Upper lobe of left lung (tissue), 6 donors: ENCODE results near the gene NEDD4L. TPM values are rescaled to one million over a fixed set of nuclear protein-coding genes. Genes with fewer than 3 reads are reported as not detected.

Source experiments
- ATAC-seq, 2 donors: fragments of 200-7000 bp; cut with Tn5 transposase; one replicate each; pipeline ENCODE4 v1.9.1; 2022; ENCODE audit warnings: mild to moderate bottlenecking in 2 of 2, moderate library complexity in 2 of 2; ENCODE audit not compliant: low FRiP score in 2 of 2
- DNase-seq, 2 donors: peaks; one replicate each; pipeline ENCODE4 v3.0.0-alpha.2; 2019 to 2020
- H3K27ac ChIP-seq, 4 donors: fragments of 200-600 bp; sonication (generic); one replicate each; pipeline ENCODE4 v1.5.1; 2016 to 2019
- H3K27me3 ChIP-seq, 4 donors: fragments of 200-600 bp; sonication (generic); one replicate each; pipeline ENCODE4 v1.5.1; 2017 to 2019
- H3K36me3 ChIP-seq, 4 donors: fragments of 200-600 bp; sonication (generic); one replicate each; pipeline ENCODE4 v1.5.1; 2016 to 2019
- H3K4me1 ChIP-seq, 4 donors: fragments of 200-600 bp; sonication (generic); one replicate each; pipeline ENCODE4 v1.5.1; 2018 to 2019
- H3K4me3 ChIP-seq, 4 donors: fragments of 200-600 bp; sonication (generic); one replicate each; pipeline ENCODE4 v1.5.1; 2017 to 2019; ENCODE audit warnings: mild to moderate bottlenecking in 2 of 4, moderate library complexity in 1 of 4
- H3K9me3 ChIP-seq, 4 donors: fragments of 200-600 bp; sonication (generic); one replicate each; pipeline ENCODE4 v1.5.1; 2018 to 2019
- EP300 ChIP-seq, 4 donors: sonication (generic); formaldehyde crosslinking; IDR thresholded peaks; one replicate each; pipeline ENCODE4 v1.5.1; 2017; ENCODE audit warnings: antibody characterized with exemption in 4 of 4, control low read depth in 2 of 4
- POLR2A ChIP-seq, 4 donors: fragments of 450-650 bp; IDR thresholded peaks; one replicate each; pipeline ENCODE4 v1.5.1; 2016 to 2017; ENCODE audit warnings: antibody characterized with exemption in 4 of 4, mild to moderate bottlenecking in 2 of 4
- POLR2AphosphoS5 ChIP-seq, 2 donors: sonication (generic); formaldehyde crosslinking; IDR thresholded peaks; one replicate each; pipeline ENCODE4 v1.5.1; 2017; ENCODE audit warnings: antibody characterized with exemption in 2 of 2
- WGBS, 2 donors: methylation state at CpG; one replicate each; pipeline ENCODE4 v1.1.5; 2017 to 2018; 5-methylcytosine and 5-hydroxymethylcytosine counted together
- total RNA-seq, 6 donors: library from RNA; depleted of rRNA in 4 of 6; stranded (reverse); fragments of >200 nt in 4 of 6; gene quantifications; one replicate each; pipeline versions ENCODE4 v1.1.0 to v1.2.1, GENCODE V29; 2016 to 2021
- TF ChIP-seq, protein P1 (sequence below), 6 experiments: fragments of 450-650 bp in 4 of 6; fragments of 200-600 bp in 2 of 6; sonication (generic) in 2 of 6; IDR thresholded peaks; one replicate each; pipeline ENCODE4 v1.5.1; 2016 to 2019; ENCODE audit warnings: antibody characterized with exemption in 6 of 6
- donor health status: DM: no; HTN: no; CAD: no; lungs with moderate emphysema.
- donor health status: DM: no; HTN: yes; CAD: no; lungs with severe emphysema.

The NEDD4L gene
- total RNA-seq, 6 donors from 2014 or later, result 148 to 491 (median 300) TPM

DNA sequence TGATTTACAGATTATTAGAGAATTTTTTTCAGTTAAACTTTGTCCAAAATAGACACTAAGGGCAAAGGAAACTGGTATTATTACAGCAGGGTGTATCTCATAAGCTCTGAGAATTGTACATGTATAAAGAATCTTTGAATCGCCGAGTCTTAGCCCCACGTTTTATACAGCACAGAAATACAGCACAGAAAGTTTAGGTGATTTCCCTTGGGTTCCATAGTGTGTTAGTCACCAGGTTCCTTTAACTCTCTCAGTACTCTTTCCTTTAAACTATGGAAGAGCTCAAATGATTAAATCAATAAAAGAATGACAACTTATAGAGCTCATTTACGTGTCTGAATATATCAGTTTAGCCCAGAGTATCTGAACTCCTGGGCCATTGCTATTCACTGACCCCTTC lies 256.8 kb downstream of the NEDD4L start:
- WGBS, 2 donors, result 80 to 88% methylated on average over 4 of the region's 4 CpGs
- DNase-seq (no peak), ATAC-seq (no peak)
- Histone ChIP-seq H3K4me1 (peaks cover 0 to 14% (median 10%) of the 10 kb centered on the region in 4 donors), H3K4me3 (no peak overlapping the region), H3K36me3 (no peaks in the 10 kb centered on the region), H3K27ac (no peak overlapping the region), H3K9me3 (peaks cover 0 to 9% (median 5%) of the 10 kb centered on the region in 4 donors), H3K27me3 (no peaks in the 10 kb centered on the region)
- TF ChIP-seq EP300 (IDR thresholded peaks at IDR 0.05), result no peak
- TF ChIP-seq, protein P1, sequence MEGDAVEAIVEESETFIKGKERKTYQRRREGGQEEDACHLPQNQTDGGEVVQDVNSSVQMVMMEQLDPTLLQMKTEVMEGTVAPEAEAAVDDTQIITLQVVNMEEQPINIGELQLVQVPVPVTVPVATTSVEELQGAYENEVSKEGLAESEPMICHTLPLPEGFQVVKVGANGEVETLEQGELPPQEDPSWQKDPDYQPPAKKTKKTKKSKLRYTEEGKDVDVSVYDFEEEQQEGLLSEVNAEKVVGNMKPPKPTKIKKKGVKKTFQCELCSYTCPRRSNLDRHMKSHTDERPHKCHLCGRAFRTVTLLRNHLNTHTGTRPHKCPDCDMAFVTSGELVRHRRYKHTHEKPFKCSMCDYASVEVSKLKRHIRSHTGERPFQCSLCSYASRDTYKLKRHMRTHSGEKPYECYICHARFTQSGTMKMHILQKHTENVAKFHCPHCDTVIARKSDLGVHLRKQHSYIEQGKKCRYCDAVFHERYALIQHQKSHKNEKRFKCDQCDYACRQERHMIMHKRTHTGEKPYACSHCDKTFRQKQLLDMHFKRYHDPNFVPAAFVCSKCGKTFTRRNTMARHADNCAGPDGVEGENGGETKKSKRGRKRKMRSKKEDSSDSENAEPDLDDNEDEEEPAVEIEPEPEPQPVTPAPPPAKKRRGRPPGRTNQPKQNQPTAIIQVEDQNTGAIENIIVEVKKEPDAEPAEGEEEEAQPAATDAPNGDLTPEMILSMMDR (IDR thresholded peaks at IDR 0.05), result no peak
- no peak for TF ChIP-seq POLR2A (IDR thresholded peaks at IDR 0.05)
- no peak for TF ChIP-seq POLR2AphosphoS5 (IDR thresholded peaks at IDR 0.05)

DNA sequence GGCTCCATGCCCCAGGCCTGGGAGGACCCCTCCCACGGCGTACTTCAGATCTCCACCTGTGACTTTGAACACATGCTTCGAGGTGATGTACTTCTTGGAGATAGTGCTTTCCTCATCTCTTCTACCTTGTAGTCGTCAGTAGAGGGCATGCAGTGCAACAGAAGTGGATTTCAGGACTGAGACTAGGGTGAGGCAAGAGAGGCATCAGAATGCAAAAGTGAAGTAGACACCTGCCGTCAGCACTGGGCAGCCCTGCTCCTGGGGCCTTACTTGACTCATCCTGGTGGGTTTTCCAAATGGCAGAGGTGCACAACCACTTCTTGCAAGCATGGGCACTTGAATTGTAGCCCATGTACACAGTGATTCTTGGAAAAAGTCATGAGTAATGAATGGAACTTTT lies 258.8 kb downstream of the NEDD4L start:
- H3K27me3 ChIP-seq, result no peaks in the 10 kb centered on the region
- peaks cover 0 to 11% (median 6%) of the 10 kb centered on the region in 4 donors for H3K9me3 ChIP-seq
- H3K27ac ChIP-seq, result no peak overlapping the region
- H3K4me1 ChIP-seq, result peaks cover 0 to 11% (median 8%) of the 10 kb centered on the region in 4 donors
- 85 to 93% methylated on average over 5 of the region's 5 CpGs for WGBS, 2 donors
- H3K36me3 ChIP-seq, result no peaks in the 10 kb centered on the region
- TF ChIP-seq POLR2A (IDR thresholded peaks at IDR 0.05) (no peak), EP300 (IDR thresholded peaks at IDR 0.05) (peak in 1 of 4 donors; percentile 42), POLR2AphosphoS5 (IDR thresholded peaks at IDR 0.05) (no peak)
- TF ChIP-seq, protein P1 (IDR thresholded peaks at IDR 0.05), result no peak
- no peak overlapping the region for H3K4me3 ChIP-seq
- ATAC-seq (no peak), DNase-seq (no peak)

DNA sequence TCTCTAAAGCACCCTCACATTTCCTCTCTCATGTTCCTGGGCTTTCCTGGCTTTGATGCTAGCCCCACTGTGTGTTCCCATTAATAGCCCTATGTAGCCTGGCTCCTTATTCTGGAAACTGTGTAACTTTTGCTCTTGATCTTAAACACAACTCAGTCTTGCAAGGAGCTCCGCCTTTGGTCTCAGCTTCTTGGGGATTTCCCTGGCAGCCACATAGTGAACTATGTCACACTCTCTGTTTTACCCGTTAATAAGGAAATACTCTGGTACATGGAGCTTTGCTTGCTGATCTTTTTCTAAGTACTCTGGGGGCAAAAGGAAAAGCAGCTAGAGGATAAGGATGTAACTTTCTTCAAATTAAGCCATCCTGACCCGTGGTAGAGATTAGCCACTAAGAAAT lies 259.3 kb downstream of the NEDD4L start:
- DNase-seq, result no peak
- TF ChIP-seq, protein P1 (IDR thresholded peaks at IDR 0.05), result no peak
- TF ChIP-seq EP300 (IDR thresholded peaks at IDR 0.05), result no peak
- TF ChIP-seq POLR2A (IDR thresholded peaks at IDR 0.05), result no peak
- no peak for TF ChIP-seq POLR2AphosphoS5 (IDR thresholded peaks at IDR 0.05)
- WGBS, 2 donors, result 24 to 58% methylated on average over 3 of the region's 3 CpGs
- Histone ChIP-seq H3K4me1 (peaks cover 0 to 11% (median 10%) of the 10 kb centered on the region in 4 donors), H3K27ac (no peak overlapping the region), H3K4me3 (no peak overlapping the region), H3K27me3 (no peaks in the 10 kb centered on the region), H3K9me3 (peaks cover 0 to 11% (median 6%) of the 10 kb centered on the region in 4 donors), H3K36me3 (no peaks in the 10 kb centered on the region)
- peak in 1 of 2 donors; percentile 36 for ATAC-seq

DNA sequence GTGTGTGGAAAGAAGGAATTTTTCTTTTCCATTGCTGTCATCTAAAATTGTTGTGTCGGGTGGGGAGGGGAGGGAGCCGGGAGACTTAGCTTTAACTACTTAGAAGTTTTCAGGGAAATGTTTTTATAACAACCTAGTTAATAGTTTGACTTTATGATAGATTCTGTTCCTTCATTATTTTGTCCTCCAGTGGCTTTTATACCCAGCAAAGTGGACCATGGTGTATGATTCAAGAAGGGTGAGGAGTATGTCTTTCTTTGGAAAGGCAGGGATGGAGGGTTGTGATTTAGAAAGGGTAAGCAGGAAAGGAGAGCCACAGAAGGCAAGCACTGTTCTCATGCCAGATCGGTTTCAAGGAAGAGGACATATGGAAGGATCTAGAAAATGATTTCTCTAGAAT lies 261.8 kb downstream of the NEDD4L start:
- H3K9me3 ChIP-seq, result peaks cover 0 to 11% (median 6%) of the 10 kb centered on the region in 4 donors
- WGBS, 2 donors, result 96 to 99% methylated on average over 3 of the region's 3 CpGs
- TF ChIP-seq POLR2A (IDR thresholded peaks at IDR 0.05) (no peak), POLR2AphosphoS5 (IDR thresholded peaks at IDR 0.05) (no peak), EP300 (IDR thresholded peaks at IDR 0.05) (no peak)
- TF ChIP-seq, protein P1 (IDR thresholded peaks at IDR 0.05), result no peak
- H3K4me3 ChIP-seq, result no peak overlapping the region
- H3K27ac ChIP-seq, result no peak overlapping the region
- ATAC-seq, result no peak
- no peaks in the 10 kb centered on the region for H3K36me3 ChIP-seq
- H3K4me1 ChIP-seq, result peaks cover 12 to 34% (median 24%) of the 10 kb centered on the region in 4 donors
- no peak for DNase-seq
- H3K27me3 ChIP-seq, result no peaks in the 10 kb centered on the region

DNA sequence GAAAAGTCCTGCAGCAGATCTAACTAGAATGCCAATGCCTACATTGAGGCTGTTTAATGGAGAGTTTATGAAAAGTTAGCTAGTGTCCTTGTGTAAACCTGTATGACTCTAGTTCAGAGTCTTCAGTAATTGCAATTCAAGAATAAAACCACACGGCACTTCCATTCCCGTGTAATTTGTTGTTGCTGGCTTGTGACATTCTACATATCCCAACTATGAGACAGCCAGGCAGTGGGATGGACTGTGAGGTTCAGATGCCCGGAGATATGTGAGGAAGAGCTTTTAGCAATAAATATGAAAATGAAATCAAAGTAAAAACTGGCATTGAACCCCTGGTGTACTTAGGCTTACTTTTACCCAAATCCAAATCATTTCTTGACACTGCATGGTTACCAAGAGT lies 263.4 kb downstream of the NEDD4L start:
- Histone ChIP-seq H3K4me1 (peaks cover 24 to 40% (median 31%) of the 10 kb centered on the region in 4 donors), H3K9me3 (peaks cover 0 to 11% (median 6%) of the 10 kb centered on the region in 4 donors), H3K36me3 (no peaks in the 10 kb centered on the region), H3K27ac (peak overlapping the region in 2 of 4 donors; percentile 13 to 17), H3K4me3 (no peak overlapping the region), H3K27me3 (no peaks in the 10 kb centered on the region)
- WGBS, 2 donors, result 82% methylated on average over 3 of the region's 3 CpGs
- TF ChIP-seq, protein P1 (IDR thresholded peaks at IDR 0.05), result no peak
- no peak for TF ChIP-seq POLR2AphosphoS5 (IDR thresholded peaks at IDR 0.05)
- TF ChIP-seq EP300 (IDR thresholded peaks at IDR 0.05), result no peak
- no peak for TF ChIP-seq POLR2A (IDR thresholded peaks at IDR 0.05)
- ATAC-seq (no peak), DNase-seq (no peak)
